H1 (cell line): Measurements from ENCODE around the gene EEF1AKMT1. TPM values are rescaled to one million over a fixed set of nuclear protein-coding genes. Genes with fewer than 3 reads are reported as not detected.

ENCODE experiments used
- CTCF ChIA-PET: fragments of 300-600 bp; sonication (Branson Sonifier 250); formaldehyde crosslinking; loops from one replicate; lab custom pipeline; 2021; ENCODE audit not compliant: partially characterized antibody; lab: Charles Lee
- POLR2A ChIA-PET: fragments of 300-600 bp; sonication (Branson Sonifier 250); formaldehyde crosslinking; loops from one replicate; lab custom pipeline; 2021; ENCODE audit warnings: inconsistent platforms; ENCODE audit not compliant: partially characterized antibody; lab: Charles Lee
- DNase-seq, 2 experiments: peaks; one replicate each; pipeline versions ENCODE4 v3.0.0 to v3.0.0-alpha.2; 2010 to 2022; ENCODE audit warnings: low spot score in 2 of 2, low read depth in 1 of 2, mixed read lengths in 1 of 2
- FAIRE-seq: peaks from 2 replicates; lab custom pipeline; 2011; peaks lifted over from hg19 to GRCh38; lab: Jason Lieb, UNC
- H2AFZ ChIP-seq: 2 replicates; pipeline ENCODE4 v1.8.1; 2012; ENCODE audit warnings: low read length, inconsistent platforms
- H2AK5ac ChIP-seq: 2 replicates; pipeline ENCODE4 v1.6.1; 2013; ENCODE audit warnings: low read depth, low read length
- H2BK120ac ChIP-seq: replicated peaks from 2 replicates; pipeline ENCODE3; 2013; ENCODE audit warnings: low read depth, low read length, inconsistent platforms
- H2BK12ac ChIP-seq: 2 replicates; pipeline ENCODE4 v1.6.1; 2013; ENCODE audit warnings: low read depth, low read length
- H2BK15ac ChIP-seq: 2 replicates; pipeline ENCODE4 v1.6.1; 2013; ENCODE audit warnings: low read length
- H2BK20ac ChIP-seq: 2 replicates; pipeline ENCODE4 v1.6.1; 2013; ENCODE audit warnings: low read length
- H2BK5ac ChIP-seq: 2 replicates; pipeline ENCODE4 v1.6.1; 2013; ENCODE audit warnings: low read depth, low read length
- H3K14ac ChIP-seq: 2 replicates; pipeline ENCODE4 v1.6.1; 2013; ENCODE audit warnings: inconsistent platforms; ENCODE audit not compliant: insufficient read length
- H3K18ac ChIP-seq: 2 replicates; pipeline ENCODE4 v1.6.1; 2013; ENCODE audit warnings: low read length; ENCODE audit errors: extremely low read depth
- H3K23ac ChIP-seq: 2 replicates; pipeline ENCODE4 v1.6.1; 2013; ENCODE audit warnings: inconsistent platforms; ENCODE audit not compliant: insufficient read length
- H3K23me2 ChIP-seq: 2 replicates; pipeline ENCODE4 v1.6.1; 2013; ENCODE audit warnings: low read depth, low read length
- H3K27ac ChIP-seq: 2 replicates; pipeline ENCODE4 v1.6.1; 2011; ENCODE audit warnings: low read depth, low read length, inconsistent platforms
- H3K27me3 ChIP-seq, 4 experiments: replicated peaks in 1 of 4; 1 replicate in 1 of 4; 2 replicates in 3 of 4; pipeline versions ENCODE4 v1.6.1 to v1.8.1; 2011 to 2013; ENCODE audit warnings: low read length in 3 of 4, mild to moderate bottlenecking in 3 of 4, inconsistent platforms in 2 of 4, mixed read lengths in 2 of 4, moderate library complexity in 1 of 4; ENCODE audit not compliant: control insufficient read depth in 3 of 4, insufficient read depth in 3 of 4; ENCODE audit errors: extremely low read depth in 1 of 4
- H3K36me3 ChIP-seq, 4 experiments: 2 replicates each; pipeline versions ENCODE4 v1.6.1 to v1.8.1; 2011 to 2013; ENCODE audit warnings: mild to moderate bottlenecking in 4 of 4, low read length in 3 of 4, moderate library complexity in 2 of 4, control low read depth in 1 of 4, inconsistent platforms in 1 of 4; ENCODE audit not compliant: insufficient read depth in 4 of 4, control insufficient read depth in 2 of 4
- H3K4ac ChIP-seq: replicated peaks from 2 replicates; pipeline ENCODE3; 2013; ENCODE audit warnings: low read length, low read depth, mixed read lengths, inconsistent platforms; ENCODE audit not compliant: insufficient read length
- H3K4me1 ChIP-seq, 4 experiments: replicated peaks in 1 of 4; 1 replicate in 1 of 4; 2 replicates in 3 of 4; pipeline versions ENCODE4 v1.6.1 to v1.8.1; 2011 to 2013; ENCODE audit warnings: low read length in 3 of 4, inconsistent platforms in 2 of 4, mixed read lengths in 1 of 4; ENCODE audit not compliant: insufficient read depth in 4 of 4, control insufficient read depth in 3 of 4
- H3K4me2 ChIP-seq, 2 experiments: 2 replicates each; pipeline versions ENCODE4 v1.6.1 to v1.8.1; 2011 to 2013; ENCODE audit warnings: low read depth in 2 of 2, low read length in 2 of 2, control low read depth in 1 of 2, inconsistent platforms in 1 of 2, mild to moderate bottlenecking in 1 of 2; ENCODE audit not compliant: insufficient read depth in 1 of 2
- H3K4me3 ChIP-seq, 4 experiments: fragments of 200-600, 300-600 bp in 1 of 4; sonication (generic), shearing (Covaris generic), sonication (Bioruptor Twin) in 1 of 4; 2 replicates each; pipeline versions ENCODE4 v1.5.1 to v1.8.1; 2011 to 2016; ENCODE audit warnings: low read length in 4 of 4, low read depth in 3 of 4, control low read depth in 2 of 4, inconsistent platforms in 2 of 4, mild to moderate bottlenecking in 2 of 4, mixed read lengths in 1 of 4, moderate library complexity in 1 of 4; ENCODE audit not compliant: insufficient read depth in 2 of 4; ENCODE audit errors: extremely low read depth in 1 of 4
- H3K56ac ChIP-seq: replicated peaks from 2 replicates; pipeline ENCODE3; 2013; ENCODE audit warnings: low read depth, mild to moderate bottlenecking, mixed read lengths, low read length, inconsistent platforms; ENCODE audit not compliant: insufficient read length
- H3K79me1 ChIP-seq: 2 replicates; pipeline ENCODE4 v1.6.1; 2013; ENCODE audit warnings: low read depth, low read length, control low read depth
- H3K79me2 ChIP-seq, 2 experiments: 2 replicates each; pipeline versions ENCODE4 v1.6.1 to v1.8.1; 2012 to 2013; ENCODE audit warnings: low read length in 2 of 2, mild to moderate bottlenecking in 2 of 2, inconsistent platforms in 1 of 2; ENCODE audit not compliant: insufficient read depth in 2 of 2, control insufficient read depth in 1 of 2
- H3K9ac ChIP-seq, 4 experiments: replicated peaks in 1 of 4; 1 replicate in 1 of 4; 2 replicates in 3 of 4; pipeline versions ENCODE4 v1.6.1 to v1.8.1; 2011 to 2013; ENCODE audit warnings: low read depth in 3 of 4, low read length in 3 of 4, control low read depth in 2 of 4, mild to moderate bottlenecking in 2 of 4, moderate library complexity in 2 of 4, inconsistent platforms in 1 of 4; ENCODE audit errors: extremely low read depth in 1 of 4
- H3K9me3 ChIP-seq, 2 experiments: 2 replicates each; pipeline versions ENCODE4 v1.6.1 to v1.8.1; 2012 to 2013; ENCODE audit warnings: mild to moderate bottlenecking in 2 of 2, moderate library complexity in 2 of 2, control low read depth in 1 of 2, inconsistent platforms in 1 of 2, low read depth in 1 of 2, low read length in 1 of 2, mixed read lengths in 1 of 2; ENCODE audit not compliant: insufficient read depth in 2 of 2
- H4K20me1 ChIP-seq, 2 experiments: replicated peaks in 1 of 2; 2 replicates each; pipeline versions ENCODE3 to v1.8.1; 2011 to 2013; ENCODE audit warnings: inconsistent platforms in 2 of 2, low read length in 2 of 2, mild to moderate bottlenecking in 1 of 2; ENCODE audit not compliant: insufficient read depth in 2 of 2, control insufficient read depth in 1 of 2
- H4K5ac ChIP-seq: 2 replicates; pipeline ENCODE4 v1.6.1; 2013; ENCODE audit warnings: low read length, low read depth, mixed read lengths, inconsistent platforms; ENCODE audit not compliant: insufficient read length
- H4K8ac ChIP-seq: 2 replicates; pipeline ENCODE4 v1.8.0; 2013; ENCODE audit warnings: mild to moderate bottlenecking, moderate library complexity, low read length, inconsistent platforms; ENCODE audit not compliant: insufficient read depth; ENCODE audit errors: extremely low read depth
- H4K91ac ChIP-seq: replicated peaks from 2 replicates; pipeline ENCODE3; 2013; ENCODE audit warnings: low read length, mixed read lengths, inconsistent platforms; ENCODE audit not compliant: insufficient read length
- POLR2A ChIP-seq, 2 experiments: IDR thresholded peaks; 1 replicate in 1 of 2; 2 replicates in 1 of 2; pipeline ENCODE4 v1.6.1; 2011; ENCODE audit warnings: low read depth in 2 of 2, low read length in 2 of 2, mild to moderate bottlenecking in 2 of 2; ENCODE audit errors: control extremely low read depth in 1 of 2
- RBBP5 ChIP-seq: IDR thresholded peaks from 2 replicates; pipeline ENCODE4 v1.7.1; 2012; ENCODE audit warnings: low read depth, mild to moderate bottlenecking, inconsistent platforms, low read length, moderate library complexity, borderline replicate concordance
- SP1 ChIP-seq: IDR thresholded peaks from 2 replicates; pipeline ENCODE4 v1.6.1; 2011; ENCODE audit warnings: low read depth, low read length
- SP4 ChIP-seq: IDR thresholded peaks from 2 replicates; pipeline ENCODE4 v1.6.1; 2012; ENCODE audit warnings: low read length, inconsistent platforms
- TAF1 ChIP-seq: IDR thresholded peaks from 2 replicates; pipeline ENCODE4 v1.6.1; 2011; ENCODE audit warnings: mild to moderate bottlenecking, low read depth, low read length
- TCF12 ChIP-seq: IDR thresholded peaks from 2 replicates; pipeline ENCODE4 v1.6.1; 2011; ENCODE audit warnings: low read depth, mild to moderate bottlenecking, low read length
- whole genome bisulfite sequencing, 2 experiments: shearing (Covaris generic) in 1 of 2; methylation state at CpG; one replicate each; pipeline versions ENCODE4 v1.1.6 to v1.1.7; 2013 to 2015; ENCODE audit warnings: low lambda C conversion rate in 2 of 2, mixed read lengths in 2 of 2, inconsistent platforms in 1 of 2, low coverage in 1 of 2, missing lambda C conversion rate in 1 of 2; ENCODE audit not compliant: insufficient replicate concordance in 2 of 2, insufficient coverage in 1 of 2, insufficient read length in 1 of 2; ENCODE audit errors: extremely low coverage in 1 of 2, missing lambda C conversion rate in 1 of 2; 5-methylcytosine and 5-hydroxymethylcytosine counted together
- polyA plus RNA-seq, 7 experiments: library from polyadenylated mRNA; depleted of rRNA in 3 of 7; stranded (reverse) in 5 of 7; unstranded in 2 of 7; fragments of >200 nt in 5 of 7; fragments of 200-250 nt in 2 of 7; gene quantifications; 1 replicate in 5 of 7; 2 replicates in 1 of 7; 4 replicates in 1 of 7; pipeline versions ENCODE4 v1.2.1 to v1.2.3, GENCODE V29; 2011 to 2013; ENCODE audit warnings: missing spikeins in 2 of 7, mixed read lengths in 2 of 7
- total RNA-seq: library from RNA; stranded (reverse); fragmentation: NEBNext Ultra II Directional; extraction: Animal tissue kit (Norgen Biotek cat#: 25700); gene quantifications from 2 replicates; pipeline ENCODE4 v1.2.1, GENCODE V29; 2021

EEF1AKMT1 gene
- total and polyA plus RNA-seq, 2 of the 8 experiments (the other 6 are each of a cell fraction or from before 2014, with no cell fraction given): 3.1 to 4.1 TPM

GRCh38 chr13:20775961-20776360, 2.2 kb upstream of the EEF1AKMT1 start:
- Histone ChIP-seq H4K5ac (no peak overlapping the region), H2BK12ac (no peak overlapping the region), H2BK20ac (no peak overlapping the region), H3K79me2 (0 out of 4 replicates have a peak, but pooled peaks cover 0 to 2% of the 10 kb centered on the region in 2 experiments), H3K4ac (no peak overlapping the region), H2AK5ac (no peak overlapping the region), H4K91ac (no peak overlapping the region)
- 86% methylated on average over 2 of the region's 2 CpGs; no CpG with 5 or more reads in 1 of the 2 experiments for WGBS, 2 experiments
- no peak for FAIRE-seq
- no peak for TF ChIP-seq SP4
- TF ChIP-seq RBBP5: no peak
- no peak for TF ChIP-seq TAF1
- TF ChIP-seq POLR2A (IDR thresholded peaks at IDR 0.05; ENCODE audit: control extremely low read depth in 1 of 2, low read depth in 2 of 2, low read length in 2 of 2): no peak
- TF ChIP-seq SP1: no peak
- no peak for TF ChIP-seq TCF12
- TF ChIP-seq, all 59 proteins: peak for 0
- Histone ChIP-seq H2AFZ (no peak overlapping the region), H3K23me2 (peaks cover 6% of the 10 kb centered on the region), H3K14ac (no peak overlapping the region), H3K4me1 (peaks cover 0 to 6% (median 0%) of the 10 kb centered on the region in 4 experiments; a peak in 3 of 7 replicates), H2BK5ac (no peak overlapping the region), H3K27me3 (no peaks in the 10 kb centered on the region), H3K79me1 (no peaks in the 10 kb centered on the region), H3K36me3 (no peaks in the 10 kb centered on the region; a peak in 1 of 8 replicates), H3K9ac (no peak overlapping the region), H3K4me3 (no peak overlapping the region), H3K18ac (no peak overlapping the region), H2BK15ac (no peak overlapping the region), H4K8ac (no peak overlapping the region), H4K20me1 (no peaks in the 10 kb centered on the region), H2BK120ac (no peak overlapping the region), H3K4me2 (no peak overlapping the region), H3K56ac (no peak overlapping the region), H3K23ac (no peak overlapping the region), H3K9me3 (no peaks in the 10 kb centered on the region), H3K27ac (no peak overlapping the region)
- DNase-seq: no peak
- CTCF ChIA-PET: interaction anchor here (0.7 to 1.3 kb wide), 4 partner anchors 31 to 70 kb away, joined by 3 to 5 read pairs (median 4); no protein-coding TSS in a partner anchor
- POLR2A ChIA-PET: no interaction called here
